ENCODE measurements around the gene CCDC127. TPM values are rescaled to one million over a fixed set of nuclear protein-coding genes. Genes with fewer than 3 reads are reported as not detected.
A peak's percentile ranks its signal among the peaks of the same experiment; 100 is the strongest.

Gene CCDC127
- total and polyA plus RNA-seq, 2 of the 13 experiments (the other 11 are each of a cell fraction or from before 2014, with no cell fraction given), result 2.9 to 4.3 TPM

GRCh38 chr5:217494-218456, at the start of gene CCDC127, which contains the start of gene SDHA (continued):
- TF ChIP-seq, protein P1, sequence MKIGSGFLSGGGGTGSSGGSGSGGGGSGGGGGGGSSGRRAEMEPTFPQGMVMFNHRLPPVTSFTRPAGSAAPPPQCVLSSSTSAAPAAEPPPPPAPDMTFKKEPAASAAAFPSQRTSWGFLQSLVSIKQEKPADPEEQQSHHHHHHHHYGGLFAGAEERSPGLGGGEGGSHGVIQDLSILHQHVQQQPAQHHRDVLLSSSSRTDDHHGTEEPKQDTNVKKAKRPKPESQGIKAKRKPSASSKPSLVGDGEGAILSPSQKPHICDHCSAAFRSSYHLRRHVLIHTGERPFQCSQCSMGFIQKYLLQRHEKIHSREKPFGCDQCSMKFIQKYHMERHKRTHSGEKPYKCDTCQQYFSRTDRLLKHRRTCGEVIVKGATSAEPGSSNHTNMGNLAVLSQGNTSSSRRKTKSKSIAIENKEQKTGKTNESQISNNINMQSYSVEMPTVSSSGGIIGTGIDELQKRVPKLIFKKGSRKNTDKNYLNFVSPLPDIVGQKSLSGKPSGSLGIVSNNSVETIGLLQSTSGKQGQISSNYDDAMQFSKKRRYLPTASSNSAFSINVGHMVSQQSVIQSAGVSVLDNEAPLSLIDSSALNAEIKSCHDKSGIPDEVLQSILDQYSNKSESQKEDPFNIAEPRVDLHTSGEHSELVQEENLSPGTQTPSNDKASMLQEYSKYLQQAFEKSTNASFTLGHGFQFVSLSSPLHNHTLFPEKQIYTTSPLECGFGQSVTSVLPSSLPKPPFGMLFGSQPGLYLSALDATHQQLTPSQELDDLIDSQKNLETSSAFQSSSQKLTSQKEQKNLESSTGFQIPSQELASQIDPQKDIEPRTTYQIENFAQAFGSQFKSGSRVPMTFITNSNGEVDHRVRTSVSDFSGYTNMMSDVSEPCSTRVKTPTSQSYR (CRISPR knock-in tag; IDR thresholded peaks at IDR 0.05; ENCODE audit: borderline replicate concordance), result peak; percentile 82
- TF ChIP-seq CAMTA2 (CRISPR knock-in tag; IDR thresholded peaks at IDR 0.05; ENCODE audit: borderline replicate concordance) (peak; percentile 33; the same call in 1 of the 2 replicates), KMT2B (CRISPR knock-in tag; IDR thresholded peaks at IDR 0.05) (peak; percentile 55; the same call in 1 of the 2 replicates), TEAD3 (CRISPR knock-in tag; optimal IDR thresholded peaks at IDR 0.05; ENCODE audit: borderline replicate concordance) (peak; percentile 26), HBP1 (CRISPR knock-in tag; IDR thresholded peaks at IDR 0.05; ENCODE audit: low read depth) (0 out of 2 replicates have a peak, but pooled peaks have one; percentile 4), RBM39 (IDR thresholded peaks at IDR 0.05; ENCODE audit: low read depth, low read length, poor library complexity, severe bottlenecking) (peak; percentile 11), ZNF501 (CRISPR knock-in tag; IDR thresholded peaks at IDR 0.05) (peak; percentile 78; the same call in 1 of the 2 replicates), ZNF605 (CRISPR knock-in tag; IDR thresholded peaks at IDR 0.05) (0 out of 2 replicates have a peak, but pooled peaks have one; percentile 38), POLR2G (IDR thresholded peaks at IDR 0.05; ENCODE audit: low read depth, low read length) (peak; percentile 80), PHF20 (CRISPR knock-in tag; IDR thresholded peaks at IDR 0.05) (peak; percentile 37; the same call in 1 of the 2 replicates), RELA (CRISPR knock-in tag; IDR thresholded peaks at IDR 0.05) (0 out of 2 replicates have a peak, but pooled peaks have one; percentile 36), MXI1 (IDR thresholded peaks at IDR 0.05; ENCODE audit: borderline replicate concordance, low read depth, low read length) (peak; percentile 65; the same call in 1 of the 3 replicates), KAT8 (CRISPR knock-in tag; IDR thresholded peaks at IDR 0.05) (peak; percentile 65; the same call in 1 of the 2 replicates), ZNF607 (CRISPR knock-in tag; IDR thresholded peaks at IDR 0.05; ENCODE audit: borderline replicate concordance) (peak; percentile 35; the same call in 1 of the 2 replicates), HOXA9 (CRISPR knock-in tag; IDR thresholded peaks at IDR 0.05; ENCODE audit: borderline replicate concordance) (peak; percentile 77; the same call in 1 of the 2 replicates), YEATS2 (CRISPR knock-in tag; IDR thresholded peaks at IDR 0.05; ENCODE audit: borderline replicate concordance) (peak; percentile 29; the same call in 1 of the 2 replicates), SRSF1 (optimal IDR thresholded peaks at IDR 0.05; ENCODE audit: low read depth, low read length) (peak; percentile 33), SALL1 (CRISPR knock-in tag; IDR thresholded peaks at IDR 0.05) (peak; percentile 47), PHF8 (CRISPR knock-in tag; IDR thresholded peaks at IDR 0.05) (peak; percentile 75), RAD21 (CRISPR knock-in tag; IDR thresholded peaks at IDR 0.05) (peak; percentile 44; the same call in 1 of the 2 replicates), YEATS4 (CRISPR knock-in tag; IDR thresholded peaks at IDR 0.05; ENCODE audit: borderline replicate concordance) (peak; percentile 40; the same call in 1 of the 2 replicates), ZBTB38 (CRISPR knock-in tag; IDR thresholded peaks at IDR 0.05) (0 out of 2 replicates have a peak, but pooled peaks have one; percentile 32), ZNF790 (CRISPR knock-in tag; IDR thresholded peaks at IDR 0.05; ENCODE audit: borderline replicate concordance) (0 out of 2 replicates have a peak, but pooled peaks have one; percentile 56), HNRNPLL (IDR thresholded peaks at IDR 0.05; ENCODE audit: low read depth, low read length, poor library complexity, severe bottlenecking) (peak; percentile 76), ZNF546 (CRISPR knock-in tag; conservative IDR thresholded peaks at IDR 0.05) (peak; percentile 1; the same call in 1 of the 2 replicates)

All from HepG2 (cell line).